HG03439 (cell line): ENCODE measurements around the gene RANBP9.

ENCODE experiments used
- ATAC-seq: cut with Tn5 transposase; IDR thresholded peaks from one replicate; pipeline ENCODE4 v1.9.1; 2021; ENCODE audit warnings: mild to moderate bottlenecking, moderate library complexity; ENCODE audit not compliant: unreplicated experiment

RANBP9 gene

GRCh38 chr6:13711733-13712598, at the start of gene RANBP9:
Gene RANBP9 (minus strand): TSS chr6:13711835. CDS start chr6:13711505, 330 bp downstream.
- peak; percentile 77 for ATAC-seq

- no peak for ATAC-seq
These were observed 49.0 kb upstream of the RANBP9 start for GRCh38 chr6:13760307-13761304.

DNA sequence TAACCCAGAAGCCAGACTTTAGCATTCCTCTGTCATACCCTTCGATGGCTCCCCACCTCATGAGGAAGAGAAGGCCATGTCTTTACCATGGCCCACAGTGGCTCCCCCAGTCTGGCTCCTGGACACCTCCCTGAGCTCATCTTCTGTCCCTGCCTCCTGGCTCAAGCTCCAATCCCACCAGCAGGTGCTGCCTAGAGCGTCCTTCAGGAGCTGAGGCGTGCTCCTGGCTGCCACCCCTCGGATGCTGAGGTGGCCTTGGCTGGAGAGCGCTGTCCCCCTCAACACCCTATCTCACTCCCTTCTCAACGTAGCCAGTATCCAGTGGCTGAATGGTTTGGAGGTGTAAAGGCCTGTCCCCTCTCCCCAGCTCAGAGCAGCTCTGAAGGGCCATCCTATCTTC, 47.4 kb upstream of the RANBP9 start:
- ATAC-seq, result no peak

GRCh38 chr6:13754644-13755043, 43.0 kb upstream of the RANBP9 start:
- ATAC-seq, result no peak

DNA sequence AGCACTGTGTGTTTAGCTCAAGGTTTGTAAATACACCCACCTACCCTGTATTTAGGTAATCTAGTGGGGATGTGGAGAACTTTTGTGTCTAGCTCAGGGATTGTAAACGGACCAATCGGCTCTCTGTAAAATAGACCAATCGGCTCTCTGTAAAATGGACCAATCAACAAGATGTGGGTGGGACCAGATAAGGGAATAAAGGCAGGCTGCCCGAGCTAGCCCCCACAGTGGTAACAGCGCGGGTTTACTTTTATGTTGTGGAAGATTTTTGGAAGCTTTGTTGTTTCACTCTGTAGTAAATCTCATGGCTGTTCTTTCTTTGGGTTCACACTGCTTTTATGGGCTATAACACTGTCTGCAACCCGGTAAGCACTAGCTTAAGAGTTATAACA, 32.1 kb upstream of the RANBP9 start:
- no peak for ATAC-seq

- ATAC-seq, result no peak
These were observed 31.5 kb upstream of the RANBP9 start for GRCh38 chr6:13742961-13743735.

DNA sequence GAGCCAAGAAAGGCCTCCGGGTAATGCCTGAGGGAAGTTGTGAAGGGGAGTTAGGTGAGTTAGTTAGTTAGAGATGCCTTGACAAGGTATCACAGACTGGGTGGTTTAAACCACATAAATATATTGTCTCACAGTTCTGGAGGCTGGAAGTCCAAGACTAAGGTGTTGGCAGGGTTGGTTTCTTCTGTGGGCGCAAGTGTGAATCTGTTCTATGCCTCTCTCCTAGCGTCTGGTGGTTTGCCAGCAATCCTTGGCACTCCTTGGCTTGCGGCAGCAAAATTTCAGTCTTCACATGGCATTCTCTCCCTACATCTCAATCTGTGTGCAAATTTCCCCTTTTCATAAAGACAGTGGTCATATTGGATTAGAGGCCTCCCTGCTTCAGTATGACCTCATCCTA, 29.7 kb upstream of the RANBP9 start:
- ATAC-seq, result no peak

DNA sequence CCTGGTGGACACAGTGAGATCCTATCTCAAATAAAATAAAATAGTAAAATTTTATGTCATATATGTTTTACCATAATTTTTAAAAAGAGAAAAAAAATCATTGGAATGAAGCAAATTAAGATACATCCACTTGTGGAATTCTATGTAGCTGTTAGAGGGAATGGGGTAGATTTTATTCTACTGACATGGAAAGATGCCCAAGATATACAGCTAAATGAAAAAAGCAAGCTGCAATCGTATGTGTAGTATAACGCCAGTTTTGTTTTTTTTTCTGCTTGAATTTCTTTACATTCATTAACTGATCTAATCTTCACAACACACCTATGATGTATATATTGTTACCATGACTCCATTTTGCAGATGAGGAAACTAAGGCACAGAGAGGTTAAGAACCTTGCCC, 23.4 kb upstream of the RANBP9 start:
- no peak for ATAC-seq

GRCh38 chr6:13733178-13733887, 21.7 kb upstream of the RANBP9 start:
- no peak for ATAC-seq

- no peak for ATAC-seq
These were observed 19.1 kb upstream of the RANBP9 start for GRCh38 chr6:13730704-13731103.

- ATAC-seq, result no peak
These were observed 18.3 kb upstream of the RANBP9 start for GRCh38 chr6:13729891-13730290.

- ATAC-seq, result no peak
These were observed 13.9 kb upstream of the RANBP9 start for GRCh38 chr6:13725570-13725969.

DNA sequence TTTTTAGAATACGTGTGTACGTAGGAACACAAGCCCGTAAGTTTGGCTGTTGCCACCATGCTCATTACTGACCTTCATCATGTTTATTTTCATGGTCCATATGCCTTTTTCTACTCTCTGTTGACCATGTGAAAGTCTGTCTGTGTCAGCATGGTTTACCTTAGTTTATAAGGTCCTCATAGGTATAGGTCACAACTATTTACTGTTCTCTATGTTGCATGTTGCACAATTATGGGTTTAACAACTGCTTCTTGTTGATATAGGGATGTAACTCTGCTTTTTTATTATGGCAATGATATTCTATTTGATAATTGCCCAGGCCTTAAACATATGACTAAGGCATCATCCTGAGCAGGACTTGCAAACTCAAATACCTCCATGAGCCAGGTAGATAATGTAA, 13.4 kb upstream of the RANBP9 start:
- ATAC-seq, result no peak

DNA sequence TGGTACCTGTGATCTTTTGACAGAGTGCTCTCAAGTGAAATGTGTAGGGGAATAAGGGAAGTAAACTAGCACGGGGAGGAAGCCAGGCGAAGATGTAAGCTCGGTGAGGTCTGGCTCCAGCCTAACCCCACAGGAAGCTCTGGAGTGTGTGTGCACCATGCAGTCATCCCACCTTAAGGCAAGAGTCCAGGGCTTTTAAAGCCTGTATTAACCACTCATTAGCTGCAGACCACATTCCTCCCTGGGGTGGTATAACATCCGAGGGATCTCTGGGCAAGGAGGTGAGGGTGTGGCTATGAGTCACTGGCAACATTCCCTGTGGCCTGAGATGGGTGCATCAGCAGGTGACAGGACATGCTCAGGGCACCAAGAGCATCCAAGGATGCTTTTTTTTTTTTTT, 12.5 kb upstream of the RANBP9 start:
- no peak for ATAC-seq

GRCh38 chr6:13722880-13723279, 11.2 kb upstream of the RANBP9 start:
- ATAC-seq, result no peak

DNA sequence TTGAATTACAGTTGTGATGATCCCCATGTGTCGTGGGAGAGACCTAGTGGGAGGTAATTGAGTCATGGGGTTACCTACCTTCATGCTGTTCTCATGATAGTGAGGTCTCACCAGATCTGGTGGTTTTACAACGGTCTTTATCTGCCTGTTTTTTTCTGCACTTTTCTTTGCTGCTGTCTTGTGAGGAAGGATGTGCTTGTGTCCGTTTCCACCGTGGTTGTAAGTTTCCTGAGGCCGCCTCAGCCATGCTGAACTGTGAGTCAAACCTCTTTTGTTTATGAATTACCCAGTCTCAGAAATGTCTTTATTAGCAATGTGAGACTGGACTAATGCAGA, 6.5 kb upstream of the RANBP9 start:
- ATAC-seq, result no peak

DNA sequence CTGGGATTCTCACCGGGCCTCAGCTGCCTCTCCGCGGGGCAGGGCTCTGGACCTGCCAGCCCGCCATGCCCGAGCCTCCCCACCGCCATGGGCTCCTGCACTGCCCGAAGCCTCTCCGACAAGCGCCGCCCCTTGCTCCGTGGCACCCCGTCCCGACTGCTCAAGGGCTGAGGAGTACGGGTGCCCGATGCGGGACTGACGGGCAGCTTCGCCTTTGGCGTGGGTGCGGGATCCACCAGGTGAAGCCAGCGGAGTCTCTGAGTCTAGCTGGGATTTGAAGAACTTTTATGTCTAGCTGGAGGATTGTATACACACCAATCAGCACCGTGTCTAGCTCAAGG, 5.3 kb upstream of the RANBP9 start:
- no peak for ATAC-seq

GRCh38 chr6:13716225-13716954, 4.8 kb upstream of the RANBP9 start:
- ATAC-seq, result no peak

- ATAC-seq, result no peak
These were observed 3.8 kb upstream of the RANBP9 start for GRCh38 chr6:13715444-13715883.

- ATAC-seq, result no peak
These were observed 914 bp upstream of the RANBP9 start for GRCh38 chr6:13712599-13712898.
